ENCODE measurements around the gene CYP2W1. TPM values are rescaled to one million over a fixed set of nuclear protein-coding genes. Genes with fewer than 3 reads are reported as not detected.
"Not testable (repeated sequence)": the region's sequence is repeated elsewhere in the genome, so short reads cannot be mapped to it uniquely, and the experiment has no call there.

Gene CYP2W1
- not detected for total RNA-seq

DNA sequence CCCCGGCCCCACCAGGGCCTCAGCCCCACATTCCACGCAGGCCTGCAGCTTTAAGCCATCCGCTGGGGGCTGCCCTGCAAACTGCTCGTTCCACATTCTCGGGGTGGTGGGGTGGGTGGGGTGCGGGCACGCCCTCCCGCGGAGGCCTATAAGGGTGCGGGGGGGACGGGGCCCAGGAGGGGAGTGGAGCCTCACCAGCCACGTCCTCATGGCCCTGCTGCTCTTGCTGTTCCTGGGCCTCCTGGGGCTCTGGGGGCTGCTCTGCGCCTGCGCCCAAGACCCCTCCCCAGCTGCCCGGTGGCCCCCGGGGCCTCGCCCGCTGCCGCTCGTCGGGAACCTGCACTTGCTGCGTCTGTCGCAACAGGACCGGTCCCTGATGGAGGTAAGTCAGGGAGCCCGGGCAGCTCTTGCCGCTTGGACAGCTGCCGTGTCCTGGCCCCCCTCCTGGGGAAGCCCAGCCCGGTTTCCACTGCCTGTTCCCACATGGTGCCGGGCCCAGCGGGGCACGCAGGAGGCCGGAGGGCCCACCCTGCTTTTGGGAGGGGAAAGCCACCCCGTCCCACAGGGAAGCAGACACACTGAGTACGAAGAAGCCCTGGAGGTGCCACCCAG is at the start of gene CYP2W1:
Gene CYP2W1, plus strand, starts transcription at position 178 of the 612 bp plus-strand sequence. Its CDS starts 31 bp downstream, at position 209.
- Mint-ChIP-seq H3K9me3 (no peaks in the 10 kb centered on the region), H3K4me1 (no peaks in the 10 kb centered on the region)

DNA sequence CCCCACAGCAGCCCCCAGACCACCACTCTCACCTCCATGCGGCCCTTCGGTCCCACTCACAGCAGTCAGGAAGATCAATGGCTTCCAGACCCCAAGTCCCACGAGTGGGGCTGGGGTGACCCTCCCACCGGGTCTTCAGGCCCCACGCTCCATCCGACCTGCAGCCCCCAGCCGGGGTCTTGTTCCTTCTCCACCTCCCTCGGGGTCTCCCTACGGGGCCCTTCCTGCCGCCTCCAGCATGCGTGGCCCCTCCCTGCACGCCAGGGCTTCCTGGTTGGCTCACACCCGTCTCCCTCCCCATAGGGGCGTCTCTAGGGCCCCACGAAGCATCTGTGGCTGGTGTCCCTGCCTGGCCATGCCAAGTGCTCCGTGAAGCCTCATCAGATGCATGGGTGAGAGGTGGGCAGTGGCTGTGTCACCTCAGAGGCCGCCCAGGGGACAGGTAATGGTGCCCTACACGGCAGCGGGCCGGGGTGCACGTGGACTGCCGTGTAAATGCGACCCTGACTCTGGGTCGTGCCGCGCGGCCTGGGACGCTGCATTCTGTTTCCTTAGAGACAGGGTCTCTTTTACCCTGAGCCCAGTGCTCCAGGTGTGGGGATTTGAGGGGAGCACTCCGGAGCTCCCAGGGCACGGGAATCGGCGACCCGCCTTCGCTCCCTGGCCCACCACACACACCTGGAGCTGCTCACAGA is 48.4 kb upstream of the CYP2W1 start:
- no peaks in the 10 kb centered on the region for H3K9me3 Mint-ChIP-seq
- peaks cover 14% of the 10 kb centered on the region for H3K36me3 Mint-ChIP-seq (ENCODE audit: low read depth)
- no peak overlapping the region for H3K4me3 Mint-ChIP-seq
- no peak overlapping the region for H3K27ac Mint-ChIP-seq
- no peak for ATAC-seq (replicated peaks)
- H3K4me1 Mint-ChIP-seq = peaks cover 12% of the 10 kb centered on the region
- H3K27me3 Mint-ChIP-seq = no peaks in the 10 kb centered on the region

More for the DNA sequence above, at the start of gene CYP2W1:
- Mint-ChIP-seq H3K27ac (no peak within 1 kb of the TSS), H3K27me3 (peaks cover 3% of the 10 kb centered on the region), H3K36me3 (ENCODE audit: low read depth) (no peaks in the 10 kb centered on the region), H3K4me3 (no peak within 1 kb of the TSS)
- no peak for ATAC-seq (replicated peaks)

DNA sequence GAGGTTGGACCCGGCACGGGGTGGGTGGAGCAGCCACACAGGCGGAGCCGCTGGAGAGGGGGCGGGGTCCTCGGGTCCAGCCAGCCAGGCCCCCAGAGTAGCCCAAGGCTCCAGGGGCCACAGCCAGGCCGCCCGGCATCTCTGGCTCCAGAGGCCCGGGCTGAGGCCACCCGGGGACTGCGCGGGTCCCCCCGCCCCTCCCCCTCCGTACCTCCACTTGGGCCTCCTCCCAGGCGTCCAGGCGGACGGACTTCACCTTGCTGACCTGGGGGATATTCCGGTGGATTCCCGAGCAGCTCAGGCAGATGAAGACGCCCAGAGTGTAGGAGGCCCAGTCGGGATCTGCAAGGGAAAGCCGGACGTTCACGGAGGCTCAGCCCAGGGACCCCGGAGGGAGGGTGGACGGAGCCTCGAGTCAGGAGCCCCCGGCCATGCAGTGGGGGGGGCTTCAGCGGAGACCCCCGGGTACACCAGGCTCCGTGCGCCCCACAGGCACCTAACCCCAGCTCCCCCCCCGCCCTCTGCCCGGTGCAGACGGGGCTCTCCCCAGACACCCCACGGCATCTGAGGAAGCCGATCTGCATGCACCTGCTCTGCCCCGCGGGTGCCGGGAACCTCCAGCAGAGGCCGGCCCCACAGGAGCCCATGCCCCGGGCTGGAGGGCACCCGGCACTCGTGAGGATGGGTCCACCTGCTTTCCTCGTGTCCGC is 47.7 kb upstream of the CYP2W1 start:
- no peak overlapping the region for H3K4me3 Mint-ChIP-seq
- peaks cover 13% of the 10 kb centered on the region for H3K4me1 Mint-ChIP-seq
- H3K27ac Mint-ChIP-seq = no peak overlapping the region
- H3K9me3 Mint-ChIP-seq = no peaks in the 10 kb centered on the region
- no peak for ATAC-seq (replicated peaks)
- H3K36me3 Mint-ChIP-seq (ENCODE audit: low read depth) = peaks cover 8% of the 10 kb centered on the region
- no peaks in the 10 kb centered on the region for H3K27me3 Mint-ChIP-seq

GRCh38 chr7:935874-936385 is 47.1 kb upstream of the CYP2W1 start:
- H3K27ac Mint-ChIP-seq = peak overlapping the region; percentile 80
- peaks cover 14% of the 10 kb centered on the region for H3K4me1 Mint-ChIP-seq
- no peaks in the 10 kb centered on the region for H3K27me3 Mint-ChIP-seq
- H3K36me3 Mint-ChIP-seq (ENCODE audit: low read depth) = peaks cover 8% of the 10 kb centered on the region
- ATAC-seq (replicated peaks) = no peak
- H3K9me3 Mint-ChIP-seq = no peaks in the 10 kb centered on the region
- peak overlapping the region; percentile 67 for H3K4me3 Mint-ChIP-seq

GRCh38 chr7:936386-937054 is 46.5 kb upstream of the CYP2W1 start:
- H3K9me3 Mint-ChIP-seq = no peaks in the 10 kb centered on the region
- H3K36me3 Mint-ChIP-seq (ENCODE audit: low read depth) = peaks cover 8% of the 10 kb centered on the region
- H3K4me1 Mint-ChIP-seq = peaks cover 20% of the 10 kb centered on the region
- peak; percentile 91 for ATAC-seq (replicated peaks)
- peak overlapping the region; percentile 67 for H3K4me3 Mint-ChIP-seq
- H3K27me3 Mint-ChIP-seq = no peaks in the 10 kb centered on the region
- H3K27ac Mint-ChIP-seq = peak overlapping the region; percentile 80

DNA sequence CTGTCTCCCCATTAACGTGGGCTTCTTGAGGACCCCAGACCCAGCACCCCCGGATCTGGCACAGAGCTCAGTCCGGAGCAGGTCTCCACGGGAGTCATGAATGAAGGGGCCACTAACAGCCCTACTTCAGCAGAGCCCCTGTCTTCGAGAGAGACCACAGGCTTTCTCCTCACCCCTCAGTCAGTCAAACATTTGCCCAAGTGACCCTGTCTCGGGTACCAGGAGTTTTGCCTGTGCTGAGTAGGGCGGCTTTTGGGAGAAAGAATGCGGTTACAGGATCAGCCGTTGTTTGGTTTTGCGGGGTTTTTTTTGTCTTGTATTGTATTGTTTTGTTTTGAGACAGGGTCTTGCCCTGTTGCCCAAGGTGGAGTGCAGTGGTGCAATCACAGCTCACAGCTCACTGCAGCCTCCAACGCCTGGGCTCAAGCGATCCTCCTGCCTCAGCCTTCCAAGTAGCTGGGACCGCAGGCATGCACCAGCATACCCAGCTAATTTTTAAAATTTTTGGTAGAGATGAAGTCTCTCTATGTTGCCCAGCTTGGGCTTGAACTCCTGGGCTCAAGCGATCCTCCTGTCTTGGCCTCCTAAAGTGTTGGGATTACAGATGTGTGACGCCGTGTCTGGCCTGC is 45.0 kb upstream of the CYP2W1 start:
- H3K36me3 Mint-ChIP-seq (ENCODE audit: low read depth) = peaks cover 8% of the 10 kb centered on the region
- H3K27ac Mint-ChIP-seq = no peak overlapping the region

GRCh38 chr7:938546-939185 is 44.3 kb upstream of the CYP2W1 start:
- H3K27me3 Mint-ChIP-seq = no peaks in the 10 kb centered on the region
- H3K27ac Mint-ChIP-seq = no peak overlapping the region
- peaks cover 25% of the 10 kb centered on the region for H3K4me1 Mint-ChIP-seq
- peaks cover 8% of the 10 kb centered on the region for H3K36me3 Mint-ChIP-seq (ENCODE audit: low read depth)
- no peaks in the 10 kb centered on the region for H3K9me3 Mint-ChIP-seq
- no peak for ATAC-seq (replicated peaks)
- no peak overlapping the region for H3K4me3 Mint-ChIP-seq

More for the DNA sequence above, 45.0 kb upstream of the CYP2W1 start:
- Mint-ChIP-seq H3K9me3 (no peaks in the 10 kb centered on the region), H3K4me3 (peak overlapping the region; percentile 19), H3K27me3 (no peaks in the 10 kb centered on the region), H3K4me1 (peaks cover 25% of the 10 kb centered on the region)
- ATAC-seq (replicated peaks) = no peak

- Mint-ChIP-seq H3K36me3 (ENCODE audit: low read depth) (peaks cover 8% of the 10 kb centered on the region), H3K9me3 (no peaks in the 10 kb centered on the region), H3K27me3 (no peaks in the 10 kb centered on the region), H3K4me1 (peaks cover 25% of the 10 kb centered on the region), H3K27ac (no peak overlapping the region), H3K4me3 (no peak overlapping the region)
- ATAC-seq (replicated peaks) = no peak
Measured at GRCh38 chr7:939843-940242, 43.1 kb upstream of the CYP2W1 start.

GRCh38 chr7:940599-941408 is 42.2 kb upstream of the CYP2W1 start:
- Mint-ChIP-seq H3K27me3 (no peaks in the 10 kb centered on the region), H3K36me3 (ENCODE audit: low read depth) (peaks cover 8% of the 10 kb centered on the region), H3K4me1 (peaks cover 25% of the 10 kb centered on the region), H3K4me3 (peak overlapping the region; percentile 56), H3K9me3 (no peaks in the 10 kb centered on the region), H3K27ac (peak overlapping the region; percentile 25)
- ATAC-seq (replicated peaks) = peak; percentile 65

- H3K4me3 Mint-ChIP-seq; H3K9me3 Mint-ChIP-seq; ATAC-seq (replicated peaks); H3K27me3 Mint-ChIP-seq; H3K27ac Mint-ChIP-seq; H3K36me3 Mint-ChIP-seq (ENCODE audit: low read depth): not testable (repeated sequence)
- peaks cover 23% of the 10 kb centered on the region for H3K4me1 Mint-ChIP-seq
Measured at GRCh38 chr7:943793-944192, 39.2 kb upstream of the CYP2W1 start.

DNA sequence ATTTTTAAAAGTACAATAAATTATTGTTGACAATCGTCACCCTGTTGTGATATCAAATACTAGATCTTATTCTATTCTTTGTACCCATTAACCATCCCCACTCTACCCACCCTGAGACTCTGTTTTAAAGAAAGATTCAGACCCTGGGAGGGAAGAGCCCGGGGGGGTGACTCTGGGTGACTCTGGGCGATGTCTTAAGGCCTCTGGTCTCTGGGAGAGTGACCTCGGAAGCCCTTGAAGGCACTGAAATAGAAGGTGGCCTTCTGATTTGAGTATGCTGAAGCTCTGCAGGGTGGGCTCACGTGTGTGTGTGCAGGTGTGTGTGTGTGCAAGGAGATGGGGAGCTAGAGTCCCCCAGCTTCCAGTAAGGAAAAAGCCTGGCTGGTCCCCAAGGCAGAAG is 38.2 kb upstream of the CYP2W1 start:
- ATAC-seq (replicated peaks) = no peak

DNA sequence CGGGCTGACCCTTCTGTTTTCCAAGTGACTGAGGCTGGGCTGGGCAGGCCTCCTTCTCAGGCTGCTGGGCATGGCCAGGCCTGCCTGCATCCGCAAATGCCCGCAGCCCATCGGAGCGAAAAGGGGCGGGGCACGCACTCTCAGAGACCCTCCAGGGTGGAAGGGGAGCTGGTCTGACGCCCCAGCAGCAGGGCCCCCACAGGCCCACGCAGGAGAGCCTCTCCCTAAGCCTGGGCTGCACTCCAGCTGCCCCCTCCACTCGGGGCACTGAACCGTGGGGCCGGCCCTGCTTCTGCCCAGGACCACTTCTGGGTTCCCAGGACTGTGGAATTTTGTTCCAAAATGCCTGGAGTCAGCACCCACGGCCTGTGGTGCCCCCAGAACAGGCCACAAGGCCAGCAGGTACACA is 37.8 kb upstream of the CYP2W1 start:
- H3K4me1 Mint-ChIP-seq = peaks cover 18% of the 10 kb centered on the region
- no peak overlapping the region for H3K27ac Mint-ChIP-seq
- no peaks in the 10 kb centered on the region for H3K27me3 Mint-ChIP-seq
- H3K36me3 Mint-ChIP-seq (ENCODE audit: low read depth) = peaks cover 4% of the 10 kb centered on the region
- no peaks in the 10 kb centered on the region for H3K9me3 Mint-ChIP-seq
- ATAC-seq (replicated peaks) = no peak
- H3K4me3 Mint-ChIP-seq = no peak overlapping the region

More for the DNA sequence above, 38.2 kb upstream of the CYP2W1 start:
- H3K36me3 Mint-ChIP-seq (ENCODE audit: low read depth) = peaks cover 4% of the 10 kb centered on the region
- H3K4me1 Mint-ChIP-seq = peaks cover 22% of the 10 kb centered on the region
- H3K27ac Mint-ChIP-seq = no peak overlapping the region
- H3K27me3 Mint-ChIP-seq = no peaks in the 10 kb centered on the region
- no peak overlapping the region for H3K4me3 Mint-ChIP-seq
- no peaks in the 10 kb centered on the region for H3K9me3 Mint-ChIP-seq
